ENCODE results near the gene TRUB1.
"Not testable (repeated sequence)": the region's sequence is repeated elsewhere in the genome, so short reads cannot be mapped to it uniquely, and the experiment has no call there.

The TRUB1 gene

GRCh38 chr10:114933588-114933987 is 4.4 kb upstream of the TRUB1 start:
- H3K4ac ChIP-seq (ENCODE audit: low read depth in 1 of 2, low read length in 2 of 2): no peak overlapping the region
- no peak overlapping the region for H3K23ac ChIP-seq (ENCODE audit: low read length in 2 of 2)
- no peak overlapping the region for H3K9ac ChIP-seq (ENCODE audit: low read length)
- no peak overlapping the region for H3K14ac ChIP-seq (ENCODE audit: low read length in 2 of 2)
- H3K27me3 ChIP-seq (ENCODE audit: control insufficient read depth in 1 of 2, insufficient read depth in 1 of 2, low read length in 2 of 2): no peaks in the 10 kb centered on the region
- no peak overlapping the region for H2BK15ac ChIP-seq (ENCODE audit: low read depth, poor library complexity, severe bottlenecking)
- no peak overlapping the region for H4K8ac ChIP-seq (ENCODE audit: low read length)
- no peaks in the 10 kb centered on the region for H3K79me1 ChIP-seq (replicated peaks; ENCODE audit: low read length, poor library complexity, severe bottlenecking)
- no peak for DNase-seq
- no peaks in the 10 kb centered on the region for H3K36me3 ChIP-seq (ENCODE audit: control insufficient read depth in 1 of 2, insufficient read depth in 2 of 2, low read depth in 1 of 2, low read length in 2 of 2)
- no peak overlapping the region for H3K4me3 ChIP-seq (ENCODE audit: insufficient read depth in 1 of 2, low read depth in 1 of 2, low read length in 2 of 2)
- no peak overlapping the region for H3K27ac ChIP-seq (ENCODE audit: low read length, poor library complexity, severe bottlenecking)
- no peak overlapping the region for H2BK5ac ChIP-seq (ENCODE audit: low read depth, low read length, poor library complexity, severe bottlenecking)
- H3K4me2 ChIP-seq (ENCODE audit: low read length, poor library complexity, severe bottlenecking): no peak overlapping the region
- H3K9me3 ChIP-seq (ENCODE audit: control insufficient read depth, low read length): no peaks in the 10 kb centered on the region
- no peak overlapping the region for H4K91ac ChIP-seq (ENCODE audit: low read length)
- no peak overlapping the region for H2AFZ ChIP-seq (ENCODE audit: low read depth, low read length)
- no peak overlapping the region for H2BK12ac ChIP-seq (ENCODE audit: low read length in 2 of 2)
- H3K18ac ChIP-seq (ENCODE audit: low read depth in 1 of 2, low read length in 2 of 2): no peak overlapping the region
- H2BK120ac ChIP-seq (ENCODE audit: low read depth, low read length): no peak overlapping the region
- no peaks in the 10 kb centered on the region for H3K4me1 ChIP-seq (ENCODE audit: control insufficient read depth, insufficient read depth, low read depth, low read length)
- H2AK5ac ChIP-seq (ENCODE audit: low read length, severe bottlenecking): no peak overlapping the region
- 88% methylated on average over 5 of the region's 5 CpGs for WGBS

- not testable (repeated sequence) for H2AK5ac ChIP-seq (ENCODE audit: low read length, severe bottlenecking); H3K9me3 ChIP-seq (ENCODE audit: control insufficient read depth, low read length); H3K36me3 ChIP-seq (ENCODE audit: control insufficient read depth in 1 of 2, insufficient read depth in 2 of 2, low read depth in 1 of 2, low read length in 2 of 2); H3K9ac ChIP-seq (ENCODE audit: low read length); H3K18ac ChIP-seq (ENCODE audit: low read depth in 1 of 2, low read length in 2 of 2); H4K91ac ChIP-seq (ENCODE audit: low read length); H3K14ac ChIP-seq (ENCODE audit: low read length in 2 of 2); H3K4ac ChIP-seq (ENCODE audit: low read depth in 1 of 2, low read length in 2 of 2); H2BK5ac ChIP-seq (ENCODE audit: low read depth, low read length, poor library complexity, severe bottlenecking); H3K79me1 ChIP-seq (replicated peaks; ENCODE audit: low read length, poor library complexity, severe bottlenecking); H3K4me3 ChIP-seq (ENCODE audit: insufficient read depth in 1 of 2, low read depth in 1 of 2, low read length in 2 of 2); DNase-seq; H3K27me3 ChIP-seq (ENCODE audit: control insufficient read depth in 1 of 2, insufficient read depth in 1 of 2, low read length in 2 of 2); H3K23ac ChIP-seq (ENCODE audit: low read length in 2 of 2); H4K8ac ChIP-seq (ENCODE audit: low read length); H3K27ac ChIP-seq (ENCODE audit: low read length, poor library complexity, severe bottlenecking); H3K4me2 ChIP-seq (ENCODE audit: low read length, poor library complexity, severe bottlenecking); H2BK12ac ChIP-seq (ENCODE audit: low read length in 2 of 2); H3K4me1 ChIP-seq (ENCODE audit: control insufficient read depth, insufficient read depth, low read depth, low read length); H2BK15ac ChIP-seq (ENCODE audit: low read depth, poor library complexity, severe bottlenecking); H2AFZ ChIP-seq (ENCODE audit: low read depth, low read length); H2BK120ac ChIP-seq (ENCODE audit: low read depth, low read length)
- 94% methylated on average over 3 of the region's 3 CpGs for WGBS
Observed at GRCh38 chr10:114933995-114934394, 4.0 kb upstream of the TRUB1 start.

- H3K9ac ChIP-seq (ENCODE audit: low read length): peak overlapping the region; percentile 96
- H3K4me1 ChIP-seq (ENCODE audit: control insufficient read depth, insufficient read depth, low read depth, low read length): peaks cover 3% of the 10 kb centered on the region
- no peak overlapping the region for H4K8ac ChIP-seq (ENCODE audit: low read length)
- no peaks in the 10 kb centered on the region for H3K27me3 ChIP-seq (ENCODE audit: control insufficient read depth in 1 of 2, insufficient read depth in 1 of 2, low read length in 2 of 2)
- 75% methylated on average over 3 of the region's 5 CpGs for WGBS
- no peak overlapping the region for H2BK12ac ChIP-seq (ENCODE audit: low read length in 2 of 2)
- H3K27ac ChIP-seq (ENCODE audit: low read length, poor library complexity, severe bottlenecking): no peak overlapping the region
- H3K9me3 ChIP-seq (ENCODE audit: control insufficient read depth, low read length): no peaks in the 10 kb centered on the region
- H2BK15ac ChIP-seq (ENCODE audit: low read depth, poor library complexity, severe bottlenecking): no peak overlapping the region
- H2BK120ac ChIP-seq (ENCODE audit: low read depth, low read length): no peak overlapping the region
- no peak overlapping the region for H4K91ac ChIP-seq (ENCODE audit: low read length)
- H3K18ac ChIP-seq (ENCODE audit: low read depth in 1 of 2, low read length in 2 of 2): no peak overlapping the region
- H2AFZ ChIP-seq (ENCODE audit: low read depth, low read length): no peak overlapping the region
- H2BK5ac ChIP-seq (ENCODE audit: low read depth, low read length, poor library complexity, severe bottlenecking): no peak overlapping the region
- H3K79me1 ChIP-seq (replicated peaks; ENCODE audit: low read length, poor library complexity, severe bottlenecking): peaks cover 16% of the 10 kb centered on the region
- H3K23ac ChIP-seq (ENCODE audit: low read length in 2 of 2): no peak overlapping the region
- H2AK5ac ChIP-seq (ENCODE audit: low read length, severe bottlenecking): no peak overlapping the region
- H3K4ac ChIP-seq (ENCODE audit: low read depth in 1 of 2, low read length in 2 of 2): peak overlapping the region in 1 of 2 experiments; percentile 95
- peak overlapping the region; percentile 91 to 95 for H3K4me3 ChIP-seq (ENCODE audit: insufficient read depth in 1 of 2, low read depth in 1 of 2, low read length in 2 of 2)
- peaks cover 10 to 19% of the 10 kb centered on the region in 2 experiments for H3K36me3 ChIP-seq (ENCODE audit: control insufficient read depth in 1 of 2, insufficient read depth in 2 of 2, low read depth in 1 of 2, low read length in 2 of 2)
- no peak for DNase-seq
- H3K4me2 ChIP-seq (ENCODE audit: low read length, poor library complexity, severe bottlenecking): peak overlapping the region; percentile 38
- no peak overlapping the region for H3K14ac ChIP-seq (ENCODE audit: low read length in 2 of 2)
Observed at GRCh38 chr10:114938856-114939193, 830 bp downstream of the TRUB1 start.

- no peak overlapping the region for H3K18ac ChIP-seq (ENCODE audit: low read depth in 1 of 2, low read length in 2 of 2)
- H3K27ac ChIP-seq (ENCODE audit: low read length, poor library complexity, severe bottlenecking): no peak overlapping the region
- H3K27me3 ChIP-seq (ENCODE audit: control insufficient read depth in 1 of 2, insufficient read depth in 1 of 2, low read length in 2 of 2): no peaks in the 10 kb centered on the region
- DNase-seq: peak; percentile 45
- peak overlapping the region in 1 of 2 experiments; percentile 72 for H3K23ac ChIP-seq (ENCODE audit: low read length in 2 of 2)
- no peak overlapping the region for H4K8ac ChIP-seq (ENCODE audit: low read length)
- no peak overlapping the region for H2BK5ac ChIP-seq (ENCODE audit: low read depth, low read length, poor library complexity, severe bottlenecking)
- H4K91ac ChIP-seq (ENCODE audit: low read length): no peak overlapping the region
- H3K4me1 ChIP-seq (ENCODE audit: control insufficient read depth, insufficient read depth, low read depth, low read length): peaks cover 3% of the 10 kb centered on the region
- H3K14ac ChIP-seq (ENCODE audit: low read length in 2 of 2): no peak overlapping the region
- H2BK15ac ChIP-seq (ENCODE audit: low read depth, poor library complexity, severe bottlenecking): no peak overlapping the region
- no peak overlapping the region for H3K4me2 ChIP-seq (ENCODE audit: low read length, poor library complexity, severe bottlenecking)
- no peak overlapping the region for H2BK12ac ChIP-seq (ENCODE audit: low read length in 2 of 2)
- H2AK5ac ChIP-seq (ENCODE audit: low read length, severe bottlenecking): no peak overlapping the region
- H3K4ac ChIP-seq (ENCODE audit: low read depth in 1 of 2, low read length in 2 of 2): peak overlapping the region in 1 of 2 experiments; percentile 10
- no peak overlapping the region for H2BK120ac ChIP-seq (ENCODE audit: low read depth, low read length)
- H3K79me1 ChIP-seq (replicated peaks; ENCODE audit: low read length, poor library complexity, severe bottlenecking): peaks cover 20% of the 10 kb centered on the region
- no peak overlapping the region for H2AFZ ChIP-seq (ENCODE audit: low read depth, low read length)
- no peak overlapping the region for H3K9ac ChIP-seq (ENCODE audit: low read length)
- H3K9me3 ChIP-seq (ENCODE audit: control insufficient read depth, low read length): no peaks in the 10 kb centered on the region
- peaks cover 14 to 37% of the 10 kb centered on the region in 2 experiments for H3K36me3 ChIP-seq (ENCODE audit: control insufficient read depth in 1 of 2, insufficient read depth in 2 of 2, low read depth in 1 of 2, low read length in 2 of 2)
- no peak overlapping the region for H3K4me3 ChIP-seq (ENCODE audit: insufficient read depth in 1 of 2, low read depth in 1 of 2, low read length in 2 of 2)
- 33% methylated on average over 1 of the region's 4 CpGs for WGBS
Observed at GRCh38 chr10:114940735-114941134, 2.7 kb downstream of the TRUB1 start.

All from mesenchymal stem cell (in vitro differentiated cells and primary cell).